Measurements from ENCODE around the gene SORCS3.

SORCS3 gene

DNA sequence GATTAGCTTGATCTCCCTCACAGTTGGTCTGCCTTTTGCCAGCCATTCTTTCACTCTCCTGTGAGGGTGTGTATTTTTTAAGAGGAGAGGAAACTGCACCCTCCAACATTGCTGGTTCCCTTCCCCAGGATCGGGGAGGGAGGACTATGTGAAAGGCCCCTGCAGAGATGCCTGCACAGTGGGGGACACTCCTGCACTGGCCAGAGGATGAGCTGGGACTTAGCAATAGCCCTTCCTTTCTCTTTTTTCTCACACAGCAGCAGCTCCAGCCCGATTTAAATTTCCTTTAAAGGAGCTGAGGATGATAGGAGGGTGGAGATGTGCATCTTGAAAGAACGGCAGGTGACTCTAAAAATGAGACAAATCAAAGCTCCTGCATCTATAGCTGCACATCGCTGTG is 18.7 kb downstream of the SORCS3 start:
- Mint-ChIP-seq H3K27me3 (peaks cover 3% of the 10 kb centered on the region), H3K9me3 (peaks cover 2% of the 10 kb centered on the region), H3K27ac (no peak overlapping the region), H3K36me3 (no peaks in the 10 kb centered on the region), H3K4me1 (no peaks in the 10 kb centered on the region), H3K4me3 (no peak overlapping the region)
- DNase-seq (ENCODE audit: low spot score in 2 of 2) (no peak), ATAC-seq (ENCODE audit: low read depth) (no peak)

DNA sequence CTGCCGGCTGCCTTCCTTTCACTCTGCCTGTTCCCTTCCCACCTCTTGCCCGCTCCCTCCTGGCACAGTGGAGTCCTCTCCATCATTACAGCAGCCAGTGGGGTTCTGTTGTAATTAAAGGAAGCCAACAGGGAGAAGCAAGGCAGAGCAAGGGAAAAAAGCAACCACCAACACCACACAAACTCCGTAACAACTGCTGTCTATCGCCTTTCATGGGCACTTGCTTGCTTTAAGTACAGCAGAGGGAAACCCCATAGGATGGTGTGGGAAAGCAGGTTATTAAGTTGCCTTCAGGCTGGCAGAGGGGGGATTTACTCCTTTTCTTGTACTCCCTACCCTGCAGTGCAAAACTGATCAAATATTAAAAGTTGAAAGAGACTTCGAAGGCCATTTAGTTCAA is 22.0 kb downstream of the SORCS3 start:
- no peaks in the 10 kb centered on the region for H3K9me3 Mint-ChIP-seq
- DNase-seq (ENCODE audit: low spot score in 2 of 2), result no peak
- no peak for ATAC-seq (ENCODE audit: low read depth)
- no peak overlapping the region for H3K4me3 Mint-ChIP-seq
- peaks cover 1% of the 10 kb centered on the region for H3K27me3 Mint-ChIP-seq
- H3K4me1 Mint-ChIP-seq, result no peaks in the 10 kb centered on the region
- H3K27ac Mint-ChIP-seq, result no peak overlapping the region
- H3K36me3 Mint-ChIP-seq, result no peaks in the 10 kb centered on the region

DNA sequence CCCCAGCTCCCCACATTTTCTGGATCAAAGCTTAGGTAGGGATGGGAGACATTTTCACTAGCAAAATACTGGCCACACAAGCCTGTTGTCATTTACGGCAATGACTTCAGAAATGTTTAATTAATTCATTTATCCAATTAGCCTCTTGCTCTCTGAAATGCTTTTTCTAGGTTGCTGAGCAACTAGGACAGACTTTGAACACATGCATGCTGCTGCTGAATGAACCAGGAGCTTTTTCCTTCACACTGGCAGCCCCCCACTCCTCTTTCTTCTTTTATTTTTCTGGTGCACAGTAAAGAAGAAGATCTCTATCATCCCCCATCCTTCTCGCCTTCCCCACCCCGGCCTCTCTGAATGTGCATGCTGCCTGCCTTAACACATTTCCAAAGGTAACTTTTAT is 22.5 kb downstream of the SORCS3 start:
- ATAC-seq (ENCODE audit: low read depth), result no peak
- H3K4me3 Mint-ChIP-seq, result no peak overlapping the region
- no peaks in the 10 kb centered on the region for H3K9me3 Mint-ChIP-seq

DNA sequence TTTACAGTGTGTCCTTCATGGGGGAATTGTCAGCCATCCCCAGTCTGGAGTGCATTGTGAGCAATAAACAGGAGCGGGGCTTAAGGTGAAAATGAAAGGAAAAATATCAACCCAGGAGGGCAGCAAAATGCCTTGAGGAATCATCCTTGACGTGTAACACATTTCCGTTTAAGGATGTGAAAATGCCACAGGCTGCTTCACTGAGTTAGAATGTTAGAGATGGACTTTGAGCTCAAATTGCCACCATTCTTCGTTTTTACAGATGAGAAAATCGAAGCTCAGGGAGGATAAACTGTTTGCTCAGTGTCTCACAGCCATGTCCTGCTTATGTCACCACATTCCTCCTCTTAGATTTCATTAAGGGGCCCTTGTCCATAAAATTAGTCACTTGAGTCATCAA is 23.1 kb downstream of the SORCS3 start:
- Mint-ChIP-seq H3K27me3 (peaks cover 1% of the 10 kb centered on the region), H3K27ac (no peak overlapping the region)

More for the DNA sequence above, 22.5 kb downstream of the SORCS3 start:
- Mint-ChIP-seq H3K4me1 (no peaks in the 10 kb centered on the region), H3K27ac (no peak overlapping the region), H3K36me3 (no peaks in the 10 kb centered on the region), H3K27me3 (peaks cover 1% of the 10 kb centered on the region)
- DNase-seq (ENCODE audit: low spot score in 2 of 2), result no peak

DNA sequence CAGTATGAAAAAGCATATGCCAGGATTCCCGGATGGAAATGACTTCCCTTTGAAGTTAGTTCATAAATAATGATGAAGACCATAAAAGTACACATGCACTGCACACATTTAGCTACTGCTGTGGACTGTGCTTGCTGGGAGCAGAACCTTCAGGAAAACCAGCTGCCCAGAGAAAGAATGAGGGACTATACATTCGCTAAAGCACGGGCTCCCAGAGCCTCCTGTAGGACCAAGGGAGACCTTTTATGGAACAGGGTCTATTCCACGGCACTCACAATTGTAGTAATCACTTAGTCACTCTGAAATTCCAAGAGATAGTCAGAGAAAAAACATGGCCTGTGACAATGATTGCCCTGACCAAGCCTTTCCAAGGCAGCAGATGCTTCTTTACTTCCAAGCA is 24.1 kb downstream of the SORCS3 start:
- Mint-ChIP-seq H3K27ac (no peak overlapping the region), H3K4me3 (no peak overlapping the region), H3K36me3 (no peaks in the 10 kb centered on the region), H3K27me3 (peaks cover 1% of the 10 kb centered on the region), H3K9me3 (no peaks in the 10 kb centered on the region), H3K4me1 (no peaks in the 10 kb centered on the region)
- ATAC-seq (ENCODE audit: low read depth) (no peak), DNase-seq (ENCODE audit: low spot score in 2 of 2) (no peak)

More for the DNA sequence above, 23.1 kb downstream of the SORCS3 start:
- no peak overlapping the region for H3K4me3 Mint-ChIP-seq
- no peaks in the 10 kb centered on the region for H3K9me3 Mint-ChIP-seq
- no peak for DNase-seq (ENCODE audit: low spot score in 2 of 2)
- no peak for ATAC-seq (ENCODE audit: low read depth)
- H3K36me3 Mint-ChIP-seq, result no peaks in the 10 kb centered on the region
- H3K4me1 Mint-ChIP-seq, result no peaks in the 10 kb centered on the region

DNA sequence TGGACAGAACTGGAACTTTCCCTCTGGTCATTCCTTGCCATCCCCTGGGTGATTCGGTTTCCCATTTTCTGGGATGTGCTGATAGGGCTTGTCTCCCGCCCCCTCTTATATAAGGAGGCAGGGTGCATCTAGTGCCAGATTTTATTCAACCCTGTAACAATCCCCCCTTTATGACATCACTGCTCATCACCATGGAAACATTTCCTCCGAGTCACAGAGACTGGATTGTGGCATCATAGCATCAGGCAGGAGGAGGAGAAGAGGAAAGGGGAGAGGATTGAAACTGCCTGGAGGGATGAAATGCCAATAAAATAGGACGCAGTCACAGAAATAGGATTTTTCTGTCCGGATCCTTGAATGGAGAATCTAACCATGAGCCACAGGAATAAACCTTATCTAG is 25.0 kb downstream of the SORCS3 start:
- H3K4me1 Mint-ChIP-seq, result no peaks in the 10 kb centered on the region

DNA sequence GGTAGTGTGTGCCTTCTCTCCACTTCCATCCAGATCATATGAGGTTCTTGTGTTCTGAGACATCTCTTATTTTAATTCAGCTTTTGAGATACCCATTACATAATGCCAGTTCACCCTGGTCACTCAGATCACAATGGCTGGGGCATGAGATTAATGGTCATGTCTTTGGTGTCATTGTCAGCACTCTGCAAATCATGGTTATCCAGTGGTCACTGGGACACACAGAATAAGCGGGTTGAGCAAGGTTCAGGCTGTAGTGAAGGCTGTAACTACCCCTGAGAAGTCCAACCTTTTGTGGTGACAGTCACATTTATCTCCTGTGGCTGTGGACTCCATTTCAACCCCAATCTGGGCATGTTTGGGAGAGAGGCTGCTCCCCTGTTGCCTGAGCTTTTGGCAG is 35.8 kb downstream of the SORCS3 start:
- Mint-ChIP-seq H3K4me3 (no peak overlapping the region), H3K27ac (no peak overlapping the region), H3K27me3 (peaks cover 5% of the 10 kb centered on the region), H3K4me1 (no peaks in the 10 kb centered on the region), H3K9me3 (peaks cover 9% of the 10 kb centered on the region), H3K36me3 (no peaks in the 10 kb centered on the region)
- DNase-seq (ENCODE audit: low spot score in 2 of 2) (no peak), ATAC-seq (ENCODE audit: low read depth) (no peak)

More for the DNA sequence above, 25.0 kb downstream of the SORCS3 start:
- Mint-ChIP-seq H3K36me3 (no peaks in the 10 kb centered on the region), H3K27ac (no peak overlapping the region), H3K4me3 (no peak overlapping the region), H3K9me3 (peaks cover 4% of the 10 kb centered on the region), H3K27me3 (no peaks in the 10 kb centered on the region)
- ATAC-seq (ENCODE audit: low read depth) (no peak), DNase-seq (ENCODE audit: low spot score in 2 of 2) (no peak)

DNA sequence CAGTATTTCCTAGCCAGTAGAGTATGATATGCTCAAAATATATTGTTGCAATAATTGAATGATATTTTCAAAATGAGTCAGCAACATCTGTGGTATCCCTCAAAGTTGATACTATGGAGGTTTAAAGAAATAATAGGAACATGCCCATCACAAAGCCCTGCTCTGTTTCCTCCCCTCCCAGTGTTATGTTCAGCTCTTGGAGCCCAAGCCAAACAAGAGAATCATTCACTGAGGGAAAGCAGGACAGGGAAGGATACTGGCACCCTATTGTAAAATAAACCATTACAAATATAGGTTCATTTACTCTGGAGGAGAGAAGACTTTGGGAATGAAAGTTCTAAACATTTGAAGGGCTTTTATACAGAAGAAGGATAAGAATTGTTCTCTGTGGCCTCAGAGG is 37.6 kb downstream of the SORCS3 start:
- H3K27me3 Mint-ChIP-seq, result peaks cover 5% of the 10 kb centered on the region
- no peak overlapping the region for H3K4me3 Mint-ChIP-seq
- no peaks in the 10 kb centered on the region for H3K9me3 Mint-ChIP-seq
- H3K36me3 Mint-ChIP-seq, result no peaks in the 10 kb centered on the region
- ATAC-seq (ENCODE audit: low read depth) (no peak), DNase-seq (ENCODE audit: low spot score in 2 of 2) (no peak)
- no peak overlapping the region for H3K27ac Mint-ChIP-seq
- H3K4me1 Mint-ChIP-seq, result no peaks in the 10 kb centered on the region

DNA sequence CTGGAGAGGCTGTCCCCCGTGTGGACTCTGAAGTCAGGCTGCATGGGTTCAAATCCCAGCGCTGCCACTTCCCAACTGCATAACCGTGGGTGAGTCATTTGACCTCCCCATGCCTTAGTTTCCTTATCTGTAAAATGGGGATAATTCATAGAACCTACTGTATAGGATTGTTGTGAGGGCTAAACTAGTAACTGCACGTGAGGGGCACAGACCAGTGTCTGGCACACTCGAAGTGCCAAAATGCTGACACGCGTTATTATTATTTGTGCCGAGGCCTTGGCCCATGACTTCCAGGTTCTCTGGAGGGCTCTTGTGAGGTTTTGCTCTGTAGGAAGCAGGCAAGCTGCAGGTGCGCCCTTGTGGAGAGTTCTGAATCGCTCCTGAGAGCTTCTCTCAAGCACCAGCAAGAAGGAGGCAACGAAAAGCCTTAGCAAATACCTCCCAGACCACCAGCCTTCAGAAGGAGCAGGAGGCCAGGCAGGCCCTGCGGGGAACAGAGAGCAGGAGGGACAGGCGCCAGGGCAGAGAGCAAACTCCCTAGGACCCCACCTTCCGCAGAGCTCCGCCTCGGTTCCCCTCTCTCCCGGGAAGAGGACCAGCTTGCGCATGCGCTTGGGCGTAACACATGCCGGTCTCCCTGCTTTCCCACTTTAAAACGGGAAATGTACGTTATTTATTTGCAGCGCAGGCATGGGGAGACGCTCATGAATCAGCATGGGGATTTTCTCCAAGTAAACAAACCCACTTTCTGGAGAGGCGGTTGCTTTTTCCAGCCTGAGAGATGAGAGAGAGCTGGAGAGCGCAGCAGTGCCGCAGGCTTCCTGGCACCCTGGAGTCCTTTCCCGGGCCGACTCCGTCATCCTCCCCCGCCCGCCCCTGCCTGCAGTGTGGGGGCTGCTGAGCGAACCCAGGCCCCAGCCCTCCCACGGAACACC is 39.6 kb downstream of the SORCS3 start:
- DNase-seq (ENCODE audit: low spot score in 2 of 2), result no peak
- no peaks in the 10 kb centered on the region for H3K9me3 Mint-ChIP-seq
- no peaks in the 10 kb centered on the region for H3K36me3 Mint-ChIP-seq
- no peak overlapping the region for H3K4me3 Mint-ChIP-seq
- ATAC-seq (ENCODE audit: low read depth), result no peak
- H3K4me1 Mint-ChIP-seq, result no peaks in the 10 kb centered on the region
- H3K27ac Mint-ChIP-seq, result no peak overlapping the region
- peaks cover 5% of the 10 kb centered on the region for H3K27me3 Mint-ChIP-seq

DNA sequence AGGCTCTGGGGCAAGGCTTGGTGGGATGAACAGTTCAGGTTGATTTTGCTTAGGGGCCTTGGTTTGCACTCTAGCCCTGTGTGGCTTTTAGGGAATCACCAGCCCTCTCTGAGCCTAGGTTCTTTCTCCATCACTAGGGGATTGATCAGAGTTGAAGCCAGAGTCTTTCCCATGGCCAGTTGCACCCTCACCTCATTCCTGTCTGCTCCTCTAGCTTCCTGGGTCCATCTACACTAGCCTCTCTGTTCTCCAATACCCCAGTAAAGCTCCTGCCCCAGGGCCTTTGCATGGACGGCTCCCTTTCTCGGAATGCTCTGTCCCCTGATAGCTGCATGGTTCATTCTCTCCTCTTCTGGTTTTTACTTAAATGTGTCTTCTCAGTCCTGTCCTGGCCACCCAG is 40.4 kb downstream of the SORCS3 start:
- Mint-ChIP-seq H3K4me1 (no peaks in the 10 kb centered on the region), H3K27me3 (peaks cover 3% of the 10 kb centered on the region), H3K27ac (no peak overlapping the region), H3K9me3 (no peaks in the 10 kb centered on the region), H3K4me3 (no peak overlapping the region), H3K36me3 (no peaks in the 10 kb centered on the region)
- DNase-seq (ENCODE audit: low spot score in 2 of 2) (no peak), ATAC-seq (ENCODE audit: low read depth) (no peak)

DNA sequence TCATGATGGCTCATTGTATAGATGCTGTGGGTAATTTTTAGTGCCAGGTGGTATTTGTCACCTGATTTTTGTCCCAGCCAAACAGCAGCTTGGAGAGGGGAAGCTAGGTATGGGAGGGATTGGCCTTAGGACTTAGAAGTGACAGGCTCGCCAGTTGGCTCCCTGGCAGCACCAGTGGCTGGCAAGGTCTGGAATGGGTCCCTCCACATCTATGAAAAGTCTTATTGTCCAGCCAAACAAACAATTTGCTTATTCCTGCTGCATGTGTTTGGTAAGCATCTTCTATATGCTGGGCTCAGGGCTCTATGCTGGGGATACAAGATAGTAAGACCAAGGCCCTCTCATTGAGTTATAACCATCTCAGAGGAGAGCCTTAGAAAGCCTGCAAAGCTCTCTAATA is 42.5 kb downstream of the SORCS3 start:
- Mint-ChIP-seq H3K27ac (no peak overlapping the region), H3K4me3 (no peak overlapping the region), H3K9me3 (peaks cover 3% of the 10 kb centered on the region), H3K4me1 (no peaks in the 10 kb centered on the region), H3K27me3 (peaks cover 10% of the 10 kb centered on the region), H3K36me3 (no peaks in the 10 kb centered on the region)
- DNase-seq (ENCODE audit: low spot score in 2 of 2) (no peak), ATAC-seq (ENCODE audit: low read depth) (no peak)

DNA sequence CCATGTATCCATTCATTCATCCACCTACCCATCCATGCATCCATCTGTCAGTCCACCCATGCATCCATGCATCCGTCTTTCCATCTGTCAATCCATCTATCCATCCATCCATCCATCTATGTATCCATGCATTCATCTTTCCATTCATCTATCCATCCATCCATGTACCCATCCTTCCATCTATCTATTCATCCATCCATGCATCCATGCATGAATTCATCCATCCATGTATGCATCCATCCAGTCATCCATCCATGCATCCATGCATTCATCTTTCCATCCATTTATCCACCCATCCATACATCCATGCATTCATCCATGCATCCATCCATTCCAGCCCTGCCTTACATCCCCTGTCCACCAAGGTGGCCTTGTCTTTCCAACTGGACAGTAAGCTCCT is 45.7 kb downstream of the SORCS3 start:
- no peak overlapping the region for H3K4me3 Mint-ChIP-seq
- ATAC-seq (ENCODE audit: low read depth), result no peak
- no peak for DNase-seq (ENCODE audit: low spot score in 2 of 2)
- H3K36me3 Mint-ChIP-seq, result no peaks in the 10 kb centered on the region
- H3K9me3 Mint-ChIP-seq, result peaks cover 3% of the 10 kb centered on the region
- no peaks in the 10 kb centered on the region for H3K4me1 Mint-ChIP-seq
- no peak overlapping the region for H3K27ac Mint-ChIP-seq
- H3K27me3 Mint-ChIP-seq, result peaks cover 13% of the 10 kb centered on the region

DNA sequence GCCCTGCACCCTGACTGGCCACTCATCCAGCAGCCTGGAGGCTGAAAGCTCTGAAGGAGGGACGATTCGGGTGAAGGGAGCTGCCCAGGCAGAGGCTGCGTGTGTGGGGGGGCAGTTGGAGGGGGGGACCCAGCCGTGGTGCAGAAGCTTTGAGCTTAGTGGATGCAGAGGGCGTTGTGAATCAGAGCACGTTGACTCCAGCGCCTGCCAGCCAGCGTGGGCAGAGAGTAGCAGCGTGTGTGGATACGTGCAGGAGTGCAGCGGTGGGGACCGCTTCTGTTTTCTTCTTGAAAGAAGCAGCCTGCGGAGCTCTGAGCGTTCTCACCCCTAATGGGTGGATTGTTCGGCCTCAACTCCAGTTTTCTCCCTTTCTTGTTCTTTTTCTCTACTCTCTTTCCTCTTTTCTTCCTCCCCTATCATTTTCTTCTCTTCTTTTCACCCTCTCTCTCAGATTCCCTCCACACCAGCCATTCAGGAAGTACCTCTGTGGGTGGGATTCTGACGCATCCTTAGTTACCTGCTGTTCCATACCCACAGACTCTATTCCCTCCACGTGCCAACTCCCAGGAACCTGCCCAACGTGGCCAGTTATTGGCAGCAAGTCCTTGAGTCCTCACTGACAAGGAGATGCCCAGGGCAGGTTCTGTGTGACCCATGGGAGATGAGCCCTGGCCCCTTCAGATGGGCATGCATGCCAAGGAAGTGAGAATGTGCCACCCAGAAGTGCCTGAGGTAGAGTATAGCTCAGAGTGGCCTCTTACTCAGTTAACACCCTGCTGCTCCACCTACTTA is 47.4 kb downstream of the SORCS3 start:
- ATAC-seq (ENCODE audit: low read depth) (no peak), DNase-seq (ENCODE audit: low spot score in 2 of 2) (no peak)
- Mint-ChIP-seq H3K4me1 (no peaks in the 10 kb centered on the region), H3K27ac (no peak overlapping the region), H3K4me3 (no peak overlapping the region), H3K36me3 (no peaks in the 10 kb centered on the region), H3K27me3 (peaks cover 16% of the 10 kb centered on the region), H3K9me3 (peaks cover 3% of the 10 kb centered on the region)

DNA sequence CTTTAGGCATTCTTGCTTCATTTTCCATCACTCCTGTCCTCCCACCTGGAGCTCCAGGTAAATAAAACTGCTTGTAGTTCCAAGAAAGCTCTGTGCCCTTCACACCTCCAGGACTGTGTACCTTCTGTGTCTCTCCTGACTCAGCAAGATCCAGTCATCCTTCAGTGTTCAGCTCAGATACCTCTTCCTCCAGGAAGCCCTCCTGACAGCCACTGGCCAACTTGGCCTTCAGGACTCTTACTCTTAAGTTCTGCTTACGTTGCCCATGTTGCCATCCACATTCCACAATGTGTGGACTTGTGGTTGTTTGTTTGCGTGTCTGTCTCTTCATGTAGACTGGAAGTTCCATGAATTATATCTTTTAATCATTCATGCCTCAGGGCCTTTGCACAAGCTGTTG is 48.0 kb downstream of the SORCS3 start:
- Mint-ChIP-seq H3K27ac (no peak overlapping the region), H3K4me1 (no peaks in the 10 kb centered on the region), H3K9me3 (peaks cover 3% of the 10 kb centered on the region), H3K27me3 (peaks cover 16% of the 10 kb centered on the region), H3K36me3 (no peaks in the 10 kb centered on the region), H3K4me3 (no peak overlapping the region)
- ATAC-seq (ENCODE audit: low read depth) (no peak), DNase-seq (ENCODE audit: low spot score in 2 of 2) (no peak)
